ENCODE measurements around the gene FBXO24. TPM values are rescaled to one million over a fixed set of nuclear protein-coding genes. Genes with fewer than 3 reads are reported as not detected.

The FBXO24 gene
- polyA plus RNA-seq, 1 donor (not counting 4 experiments of a cell fraction or from before 2014, with no cell fraction given), result 0.22 TPM

- H2AFZ ChIP-seq (ENCODE audit: control insufficient read depth, low read length), result no peak overlapping the region
- no peaks in the 10 kb centered on the region for H3K36me3 ChIP-seq (ENCODE audit: control insufficient read depth in 2 of 2, extremely low read depth in 1 of 2, insufficient read depth in 2 of 2, low read length in 2 of 2)
- dilution Hi-C loops (cut with MboI; ENCODE audit: extremely low pct_ligation_motif_present, low sequenced_read_pairs), result no loop called here
Measured at GRCh38 chr7:100561491-100562194, 24.5 kb upstream of the FBXO24 start.

DNA sequence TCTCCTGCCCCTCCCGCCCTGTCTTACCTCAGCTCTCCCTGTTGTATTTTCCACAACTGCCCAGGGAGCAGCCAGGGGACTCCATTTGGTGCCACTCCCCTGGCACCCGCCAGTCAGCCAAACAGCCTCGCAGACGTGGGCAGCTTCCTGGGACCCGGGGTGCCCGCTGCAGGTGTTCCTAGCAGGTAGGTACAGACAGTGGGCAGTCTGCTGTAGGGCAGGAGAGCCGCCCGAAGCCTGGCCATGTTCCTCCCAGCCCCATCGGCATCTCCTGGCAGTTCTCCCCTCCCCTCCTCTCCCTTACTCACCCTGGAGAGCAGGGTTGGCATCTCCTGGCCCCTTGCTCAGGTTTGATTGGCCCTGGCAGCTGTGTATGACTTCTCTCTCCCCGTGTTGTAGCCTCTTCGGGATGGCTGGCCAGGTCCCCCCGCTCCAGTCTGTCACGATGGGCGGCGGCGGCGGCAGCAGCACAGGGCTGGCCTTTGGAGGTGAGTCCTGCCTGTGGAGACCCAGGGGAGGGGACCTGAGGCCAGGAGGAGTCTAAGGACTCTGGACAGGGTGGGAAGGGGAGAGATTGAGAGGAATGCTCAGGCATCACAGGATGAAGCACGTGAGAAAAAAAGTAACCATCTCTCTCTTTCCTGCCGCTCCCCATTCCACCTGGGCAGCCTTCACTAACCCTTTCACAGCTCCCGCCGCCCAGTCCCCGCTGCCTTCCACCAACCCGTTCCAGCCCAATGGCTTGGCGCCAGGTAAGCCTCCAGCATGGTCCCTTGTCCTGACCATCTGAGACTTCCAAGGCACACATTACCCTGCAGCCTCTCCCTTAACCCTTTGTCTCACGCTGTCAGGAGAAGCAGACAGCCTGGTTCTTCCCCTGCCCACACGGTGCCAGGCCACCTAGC, 23.7 kb upstream of the FBXO24 start:
- DNase-seq (ENCODE audit: low read depth, low spot score) (no peak), FAIRE-seq (no peak)
- Histone ChIP-seq H3K9me1 (ENCODE audit: control insufficient read depth, extremely low read depth, insufficient read depth, low read length) (no peaks in the 10 kb centered on the region), H3K27me3 (ENCODE audit: control insufficient read depth, extremely low read depth, insufficient read depth, low read length) (no peaks in the 10 kb centered on the region), H3K9ac (ENCODE audit: control insufficient read depth, extremely low read depth, insufficient read depth, low read length) (no peak overlapping the region), H3K79me2 (ENCODE audit: control insufficient read depth, insufficient read depth, low read length) (no peaks in the 10 kb centered on the region), H3K36me3 (ENCODE audit: control insufficient read depth in 2 of 2, extremely low read depth in 1 of 2, insufficient read depth in 2 of 2, low read length in 2 of 2) (no peaks in the 10 kb centered on the region), H3K4me1 (ENCODE audit: control insufficient read depth, extremely low read depth, insufficient read depth, low read length) (no peaks in the 10 kb centered on the region), H2AFZ (ENCODE audit: control insufficient read depth, low read length) (no peak overlapping the region), H3K9me3 (ENCODE audit: control insufficient read depth, low read depth, low read length) (no peaks in the 10 kb centered on the region), H3K27ac (ENCODE audit: control insufficient read depth, insufficient read depth, low read length) (no peak overlapping the region), H3K4me3 (ENCODE audit: control insufficient read depth in 2 of 3, extremely low read depth in 1 of 3, insufficient read depth in 2 of 3, low read depth in 1 of 3, low read length in 3 of 3) (no peak overlapping the region), H3K4me2 (ENCODE audit: control insufficient read depth, extremely low read depth, insufficient read depth, low read depth, low read length) (no peak overlapping the region), H4K20me1 (ENCODE audit: control insufficient read depth, extremely low read depth, insufficient read depth, low read length) (no peaks in the 10 kb centered on the region)
- dilution Hi-C loops (cut with MboI; ENCODE audit: extremely low pct_ligation_motif_present, low sequenced_read_pairs), result no loop called here
- no peak for TF ChIP-seq CTCF (optimal IDR thresholded peaks at IDR 0.05 in 1 of 3, IDR thresholded peaks at IDR 0.05 in 1 of 3, conservative IDR thresholded peaks at IDR 0.05 in 1 of 3; ENCODE audit: extremely low read depth in 1 of 3, insufficient read depth in 2 of 3, low read length in 3 of 3)
- no peak for TF ChIP-seq EZH2 (IDR thresholded peaks at IDR 0.05; ENCODE audit: low read length)

More at GRCh38 chr7:100561491-100562194, 24.5 kb upstream of the FBXO24 start:
- no peak overlapping the region for H3K27ac ChIP-seq (ENCODE audit: control insufficient read depth, insufficient read depth, low read length)
- no peak overlapping the region for H3K4me3 ChIP-seq (ENCODE audit: control insufficient read depth in 2 of 3, extremely low read depth in 1 of 3, insufficient read depth in 2 of 3, low read depth in 1 of 3, low read length in 3 of 3)
- no peaks in the 10 kb centered on the region for H3K27me3 ChIP-seq (ENCODE audit: control insufficient read depth, extremely low read depth, insufficient read depth, low read length)
- no peak overlapping the region for H3K4me2 ChIP-seq (ENCODE audit: control insufficient read depth, extremely low read depth, insufficient read depth, low read depth, low read length)
- no peaks in the 10 kb centered on the region for H3K9me1 ChIP-seq (ENCODE audit: control insufficient read depth, extremely low read depth, insufficient read depth, low read length)
- H3K79me2 ChIP-seq (ENCODE audit: control insufficient read depth, insufficient read depth, low read length), result no peaks in the 10 kb centered on the region
- H3K4me1 ChIP-seq (ENCODE audit: control insufficient read depth, extremely low read depth, insufficient read depth, low read length), result no peaks in the 10 kb centered on the region
- no peaks in the 10 kb centered on the region for H3K9me3 ChIP-seq (ENCODE audit: control insufficient read depth, low read depth, low read length)
- H4K20me1 ChIP-seq (ENCODE audit: control insufficient read depth, extremely low read depth, insufficient read depth, low read length), result no peaks in the 10 kb centered on the region
- FAIRE-seq (no peak), DNase-seq (ENCODE audit: low read depth, low spot score) (no peak)
- no peak overlapping the region for H3K9ac ChIP-seq (ENCODE audit: control insufficient read depth, extremely low read depth, insufficient read depth, low read length)
- no peak for TF ChIP-seq EZH2 (IDR thresholded peaks at IDR 0.05; ENCODE audit: low read length)
- TF ChIP-seq CTCF (optimal IDR thresholded peaks at IDR 0.05 in 1 of 3, IDR thresholded peaks at IDR 0.05 in 1 of 3, conservative IDR thresholded peaks at IDR 0.05 in 1 of 3; ENCODE audit: extremely low read depth in 1 of 3, insufficient read depth in 2 of 3, low read length in 3 of 3), result no peak
